ENCODE results near the gene ANKRD65. TPM values are rescaled to one million over a fixed set of nuclear protein-coding genes. Genes with fewer than 3 reads are reported as not detected.
"Not testable (repeated sequence)": the region's sequence is repeated elsewhere in the genome, so short reads cannot be mapped to it uniquely, and the experiment has no call there.

The ANKRD65 gene
- total and polyA plus RNA-seq, 10 donors: 0.43 to 4.3 (median 1.6) TPM

DNA sequence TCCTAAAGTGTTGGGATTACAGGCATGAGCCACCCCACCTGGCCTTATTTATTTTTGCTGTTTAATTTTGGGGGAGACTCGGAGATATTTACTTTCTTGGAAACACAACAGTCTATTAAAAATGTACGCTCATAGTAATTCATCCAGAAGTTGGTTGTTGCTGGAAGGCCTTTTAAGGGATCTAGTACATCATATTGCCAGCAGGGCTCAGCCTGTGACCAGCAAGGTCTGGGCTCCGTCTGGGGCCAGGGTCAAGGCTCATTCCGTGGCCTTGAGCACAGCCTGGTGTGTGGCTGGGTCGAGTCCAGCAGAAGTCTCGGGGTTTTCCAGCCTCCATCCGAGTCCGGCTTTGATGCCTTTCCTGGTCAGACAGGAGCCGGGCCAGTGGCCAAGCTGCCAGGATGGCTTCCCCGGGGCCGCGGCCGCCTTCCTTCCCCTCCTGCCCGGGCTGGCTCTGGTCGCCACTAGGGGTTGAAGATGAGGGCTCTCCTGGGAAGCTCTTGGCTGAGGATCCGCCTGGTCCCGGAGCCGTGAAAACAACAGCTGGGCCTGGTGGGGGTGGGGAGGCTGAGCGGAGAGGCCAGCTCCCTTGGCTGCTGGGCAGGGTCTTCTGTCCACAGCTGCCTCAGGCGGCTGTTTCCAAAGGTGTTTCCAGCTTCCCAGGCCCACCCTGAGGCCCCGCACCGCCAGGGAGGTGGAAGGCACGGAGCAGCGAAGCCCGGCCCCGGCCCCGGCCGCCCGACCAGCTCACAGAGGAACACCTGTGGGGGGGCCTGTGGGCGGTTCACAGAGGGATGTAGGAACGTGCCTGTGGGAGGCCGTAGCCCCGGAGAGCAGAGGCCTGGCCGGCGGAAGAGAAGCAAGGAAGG lies 9.3 kb upstream of the ANKRD65 start:
- H3K27ac ChIP-seq: peak overlapping the region; percentile 14 to 82 (median 74)
- TF ChIP-seq POLR2A (IDR thresholded peaks at IDR 0.05) (no peak), POLR2AphosphoS5 (IDR thresholded peaks at IDR 0.05) (peak; percentile 68 to 81 (median 74))
- TF ChIP-seq, protein P1, sequence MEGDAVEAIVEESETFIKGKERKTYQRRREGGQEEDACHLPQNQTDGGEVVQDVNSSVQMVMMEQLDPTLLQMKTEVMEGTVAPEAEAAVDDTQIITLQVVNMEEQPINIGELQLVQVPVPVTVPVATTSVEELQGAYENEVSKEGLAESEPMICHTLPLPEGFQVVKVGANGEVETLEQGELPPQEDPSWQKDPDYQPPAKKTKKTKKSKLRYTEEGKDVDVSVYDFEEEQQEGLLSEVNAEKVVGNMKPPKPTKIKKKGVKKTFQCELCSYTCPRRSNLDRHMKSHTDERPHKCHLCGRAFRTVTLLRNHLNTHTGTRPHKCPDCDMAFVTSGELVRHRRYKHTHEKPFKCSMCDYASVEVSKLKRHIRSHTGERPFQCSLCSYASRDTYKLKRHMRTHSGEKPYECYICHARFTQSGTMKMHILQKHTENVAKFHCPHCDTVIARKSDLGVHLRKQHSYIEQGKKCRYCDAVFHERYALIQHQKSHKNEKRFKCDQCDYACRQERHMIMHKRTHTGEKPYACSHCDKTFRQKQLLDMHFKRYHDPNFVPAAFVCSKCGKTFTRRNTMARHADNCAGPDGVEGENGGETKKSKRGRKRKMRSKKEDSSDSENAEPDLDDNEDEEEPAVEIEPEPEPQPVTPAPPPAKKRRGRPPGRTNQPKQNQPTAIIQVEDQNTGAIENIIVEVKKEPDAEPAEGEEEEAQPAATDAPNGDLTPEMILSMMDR (IDR thresholded peaks at IDR 0.05 in 8 of 11, conservative IDR thresholded peaks at IDR 0.05 in 3 of 11): peak in 5 of 11 experiments; percentile 6 to 36 (median 29)
- no peak overlapping the region for H3K4me3 ChIP-seq
- peaks cover 0 to 98% (median 31%) of the 10 kb centered on the region in 7 donors for H3K27me3 ChIP-seq (replicated peaks in 1 of 7)
- 28 to 55% (median 52%) methylated on average over 24 to 35 of the region's 35 CpGs for WGBS, 5 donors
- intact Hi-C loops (cut with DNase I; ENCODE audit: low total_unique reads): no loop called here
- H3K9me3 ChIP-seq: no peaks in the 10 kb centered on the region
- H3K36me3 ChIP-seq: no peaks in the 10 kb centered on the region
- peak; percentile 86 for DNase-seq
- H3K4me1 ChIP-seq: peaks cover 31 to 80% (median 55%) of the 10 kb centered on the region in 6 donors

DNA sequence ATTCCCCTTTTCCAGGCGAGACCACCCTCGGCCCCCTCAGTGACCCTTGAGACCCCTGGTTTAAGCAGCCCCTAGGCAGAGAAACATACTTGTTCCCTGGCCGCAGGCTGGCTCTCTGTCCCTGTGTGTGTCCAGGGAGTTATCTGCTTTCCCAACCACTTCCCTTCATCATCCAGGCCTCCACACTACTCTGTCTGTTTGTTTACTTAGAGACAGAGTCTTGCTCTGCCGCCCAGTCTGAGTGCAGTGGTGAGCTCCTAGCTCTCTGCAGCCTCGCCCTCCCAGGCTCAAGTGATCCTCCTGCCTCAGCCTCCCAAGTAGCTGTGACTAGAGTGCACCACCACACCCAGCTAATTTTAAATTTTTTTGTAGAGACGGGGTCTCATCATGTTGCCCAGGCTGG lies 8.6 kb upstream of the ANKRD65 start:
- DNase-seq: peak; percentile 41
- 66 to 89% (median 78%) methylated on average over 6 of the region's 6 CpGs for WGBS, 5 donors
- H3K4me3 ChIP-seq: no peak overlapping the region
- TF ChIP-seq POLR2A (IDR thresholded peaks at IDR 0.05): no peak
- TF ChIP-seq, protein P1 (IDR thresholded peaks at IDR 0.05 in 8 of 11, conservative IDR thresholded peaks at IDR 0.05 in 3 of 11): no peak
- TF ChIP-seq POLR2AphosphoS5 (IDR thresholded peaks at IDR 0.05): no peak
- H3K4me1 ChIP-seq: peaks cover 25 to 73% (median 48%) of the 10 kb centered on the region in 6 donors
- H3K36me3 ChIP-seq: no peaks in the 10 kb centered on the region
- peak overlapping the region in 6 of 8 donors; percentile 74 to 82 (median 76) for H3K27ac ChIP-seq
- H3K9me3 ChIP-seq: no peaks in the 10 kb centered on the region
- intact Hi-C loops (cut with DNase I; ENCODE audit: low total_unique reads): no loop called here
- H3K27me3 ChIP-seq (replicated peaks in 1 of 7): peaks cover 0 to 98% (median 24%) of the 10 kb centered on the region in 7 donors

DNA sequence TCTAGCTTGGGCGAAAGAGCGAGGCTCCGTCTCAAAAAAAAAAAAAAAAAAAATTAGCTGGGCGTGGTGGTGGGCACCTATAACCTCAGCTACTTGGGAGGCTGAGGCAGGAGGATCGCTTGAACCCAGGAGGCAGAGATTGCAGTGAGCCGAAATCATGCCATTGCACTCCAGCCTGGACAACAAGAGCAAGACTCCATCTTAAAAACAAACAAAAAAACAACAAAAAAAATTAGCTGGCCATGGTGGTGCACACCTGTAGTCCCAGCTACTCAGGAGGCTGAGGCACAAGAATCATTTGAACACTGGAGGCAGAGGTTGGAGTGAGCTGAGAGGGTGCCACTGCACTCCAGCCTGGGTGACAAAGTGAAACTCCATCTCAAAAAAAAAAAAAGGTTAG lies 7.9 kb upstream of the ANKRD65 start:
- intact Hi-C loops (cut with DNase I; ENCODE audit: low total_unique reads): not testable (repeated sequence)
- H3K4me1 ChIP-seq: peaks cover 18 to 66% (median 41%) of the 10 kb centered on the region in 6 donors

DNA sequence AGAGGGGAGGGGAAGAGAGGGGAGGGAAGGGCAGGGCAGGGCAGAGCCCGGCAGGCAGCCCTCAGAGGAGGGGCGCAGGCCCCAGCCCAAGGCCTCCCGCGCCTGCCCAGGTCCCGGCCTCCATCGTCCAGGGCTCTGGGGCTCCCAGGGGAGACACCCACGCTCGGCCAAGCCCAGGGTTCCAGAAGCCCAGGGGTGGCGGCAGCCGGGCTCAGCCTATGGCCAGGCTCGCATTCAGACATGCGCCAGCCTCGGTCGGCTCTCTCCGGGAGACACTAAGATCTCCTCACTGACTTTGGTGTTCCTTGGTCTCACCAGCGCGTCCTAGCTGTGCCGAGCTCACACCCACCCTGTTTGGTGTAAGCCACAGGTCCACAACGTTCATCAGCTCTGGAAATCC lies 7.1 kb upstream of the ANKRD65 start:
- intact Hi-C loops (cut with DNase I; ENCODE audit: low total_unique reads): no loop called here
- Histone ChIP-seq H3K9me3 (no peaks in the 10 kb centered on the region), H3K36me3 (no peaks in the 10 kb centered on the region), H3K27me3 (replicated peaks in 1 of 7) (peaks cover 0 to 94% (median 16%) of the 10 kb centered on the region in 7 donors), H3K4me1 (peaks cover 10 to 58% (median 33%) of the 10 kb centered on the region in 6 donors), H3K27ac (peak overlapping the region in 1 of 8 donors; percentile 8), H3K4me3 (no peak overlapping the region)
- TF ChIP-seq POLR2A (IDR thresholded peaks at IDR 0.05) (no peak), POLR2AphosphoS5 (IDR thresholded peaks at IDR 0.05) (no peak)
- TF ChIP-seq, protein P1 (IDR thresholded peaks at IDR 0.05 in 8 of 11, conservative IDR thresholded peaks at IDR 0.05 in 3 of 11): no peak
- DNase-seq: peak; percentile 49
- 77 to 90% (median 79%) methylated on average over 13 to 19 of the region's 19 CpGs for WGBS, 5 donors

More for the DNA sequence above, 7.9 kb upstream of the ANKRD65 start:
- Histone ChIP-seq H3K27me3 (replicated peaks in 1 of 7) (peaks cover 0 to 98% (median 17%) of the 10 kb centered on the region in 7 donors), H3K27ac (peak overlapping the region in 1 of 8 donors; percentile 81)
- not testable (repeated sequence) for H3K36me3 ChIP-seq, H3K9me3 ChIP-seq, H3K4me3 ChIP-seq
- peak; percentile 0 for DNase-seq
- 91 to 96% (median 96%) methylated on average over 5 to 6 of the region's 6 CpGs for WGBS, 5 donors

Measured in spleen (tissue), 11 donors.